SK-N-SH (cell line): ENCODE data around the gene PECR. TPM values are rescaled to one million over a fixed set of nuclear protein-coding genes. Genes with fewer than 3 reads are reported as not detected.
A peak's percentile ranks its signal among the peaks of the same experiment; 100 is the strongest.

Experiments used
- CTCF ChIA-PET: fragments of 300-600, 350-600 bp; formaldehyde crosslinking; extraction: SDS; loops from one replicate; lab custom pipeline; 2021; lab: Yijun Ruan, JAX
- POLR2A ChIA-PET: fragments of 350-600 bp; sonication (Branson Sonifier 250); formaldehyde crosslinking; extraction: SDS; loops from one replicate; lab custom pipeline; 2020; ENCODE audit warnings: antibody characterized with exemption, inconsistent platforms; lab: Yijun Ruan, JAX
- DNase-seq: peaks from one replicate; pipeline ENCODE4 v3.0.0; 2012
- H2AFZ ChIP-seq: fragments of 200-600 bp; sonication (generic); 2 replicates; pipeline ENCODE4 v1.8.1; 2016; ENCODE audit warnings: antibody characterized with exemption, mild to moderate bottlenecking, low read depth
- H3F3A ChIP-seq: fragments of 200-600 bp; sonication (generic); replicated peaks from 2 replicates; pipeline ENCODE3; 2016; ENCODE audit warnings: antibody characterized with exemption, mild to moderate bottlenecking; ENCODE audit not compliant: insufficient read depth
- H3K27ac ChIP-seq, 2 experiments: fragments of 200-500 bp in 1 of 2; fragments of 200-600 bp in 1 of 2; sonication (Bioruptor generic) in 1 of 2; sonication (generic), shearing (Covaris generic) in 1 of 2; 2 replicates each; pipeline versions ENCODE4 v1.5.1 to v1.6.1; 2014 to 2016; ENCODE audit warnings: low read depth in 2 of 2, inconsistent platforms in 1 of 2, low read length in 1 of 2, mild to moderate bottlenecking in 1 of 2, mixed read lengths in 1 of 2
- H3K27me3 ChIP-seq: fragments of 200-600 bp; sonication (generic), shearing (Covaris generic); 2 replicates; pipeline ENCODE4 v1.6.1; 2016; ENCODE audit warnings: mixed run types; ENCODE audit not compliant: insufficient read depth
- H3K36me3 ChIP-seq, 2 experiments: fragments of 200-500 bp in 1 of 2; fragments of 200-600 bp in 1 of 2; sonication (Bioruptor generic) in 1 of 2; sonication (generic) in 1 of 2; replicated peaks in 1 of 2; 2 replicates each; pipeline versions ENCODE3 to v1.5.1; 2014 to 2016; ENCODE audit warnings: low read length in 1 of 2, mild to moderate bottlenecking in 1 of 2; ENCODE audit not compliant: insufficient read depth in 2 of 2, control insufficient read depth in 1 of 2
- H3K4me1 ChIP-seq, 2 experiments: fragments of 200-500 bp in 1 of 2; fragments of 200-600 bp in 1 of 2; sonication (Bioruptor generic) in 1 of 2; sonication (generic), shearing (Covaris generic) in 1 of 2; 2 replicates each; pipeline versions ENCODE4 v1.5.1 to v1.6.1; 2014 to 2016; ENCODE audit warnings: low read depth in 1 of 2, low read length in 1 of 2, mixed run types in 1 of 2; ENCODE audit not compliant: insufficient read depth in 2 of 2, control insufficient read depth in 1 of 2
- H3K4me2 ChIP-seq: fragments of 200-600 bp; sonication (generic), shearing (Covaris generic); 2 replicates; pipeline ENCODE4 v1.6.1; 2017; ENCODE audit warnings: mixed run types
- H3K4me3 ChIP-seq, 2 experiments: fragments of 200-500 bp in 1 of 2; fragments of 200-600 bp in 1 of 2; sonication (Bioruptor generic) in 1 of 2; sonication (generic), shearing (Covaris generic) in 1 of 2; 2 replicates each; pipeline versions ENCODE4 v1.5.1 to v1.8.1; 2014 to 2016; ENCODE audit warnings: low read depth in 2 of 2, inconsistent platforms in 1 of 2, low read length in 1 of 2, mild to moderate bottlenecking in 1 of 2, mixed read lengths in 1 of 2, moderate library complexity in 1 of 2
- H3K79me2 ChIP-seq: fragments of 200-600 bp; sonication (generic); 2 replicates; pipeline ENCODE4 v1.8.1; 2017; ENCODE audit warnings: mild to moderate bottlenecking; ENCODE audit not compliant: insufficient read depth
- H3K9ac ChIP-seq: fragments of 200-600 bp; sonication (generic); 2 replicates; pipeline ENCODE4 v1.6.1; 2017; ENCODE audit warnings: mixed run types
- H3K9me2 ChIP-seq: fragments of 200-600 bp; sonication (generic); 2 replicates; pipeline ENCODE4 v1.6.1; 2017; ENCODE audit warnings: mixed run types
- H3K9me3 ChIP-seq: fragments of 200-600 bp; sonication (generic); 2 replicates; pipeline ENCODE4 v1.6.1; 2017; ENCODE audit warnings: mixed run types, mild to moderate bottlenecking, moderate library complexity
- H4K20me1 ChIP-seq: fragments of 200-600 bp; sonication (generic); 2 replicates; pipeline ENCODE4 v1.6.1; 2017; ENCODE audit warnings: mild to moderate bottlenecking, mixed run types; ENCODE audit not compliant: insufficient read depth
- EZH2phosphoT487 ChIP-seq: fragments of 200-600 bp; sonication (generic); IDR thresholded peaks from 2 replicates; pipeline ENCODE4 v1.6.1; 2017; ENCODE audit warnings: low read depth, mixed run types, mild to moderate bottlenecking, antibody characterized with exemption, moderate library complexity, borderline replicate concordance
- FOXM1 ChIP-seq: IDR thresholded peaks from 2 replicates; pipeline ENCODE4 v1.4.0; 2012; ENCODE audit warnings: low read depth, mild to moderate bottlenecking
- GABPA ChIP-seq: IDR thresholded peaks from 2 replicates; pipeline ENCODE4 v1.4.0; 2012; ENCODE audit warnings: low read depth, mild to moderate bottlenecking
- GATA2 ChIP-seq: sonication (generic); formaldehyde crosslinking; IDR thresholded peaks from 2 replicates; pipeline ENCODE4 v1.5.0; 2020; ENCODE audit warnings: mild to moderate bottlenecking, missing genetic modification reagents
- MXI1 ChIP-seq: IDR thresholded peaks from 2 replicates; pipeline ENCODE4 v1.6.1; 2012; ENCODE audit warnings: mild to moderate bottlenecking, low read depth, low read length, improper control_type of control experiment
- NRF1 ChIP-seq: IDR thresholded peaks from 2 replicates; pipeline ENCODE4 v1.6.1; 2012; ENCODE audit warnings: low read depth, mild to moderate bottlenecking, low read length
- POLR2AphosphoS5 ChIP-seq: IDR thresholded peaks from 2 replicates; pipeline ENCODE4 v1.6.1; 2012; ENCODE audit warnings: low read depth, low read length
- SIN3A ChIP-seq: IDR thresholded peaks from 2 replicates; pipeline ENCODE4 v1.6.1; 2012; ENCODE audit warnings: low read depth, mild to moderate bottlenecking, low read length, moderate library complexity, borderline replicate concordance
- TEAD4 ChIP-seq: IDR thresholded peaks from 2 replicates; pipeline ENCODE4 v1.4.0; 2012; ENCODE audit warnings: mild to moderate bottlenecking, borderline replicate concordance; ENCODE audit not compliant: insufficient read depth
- YY1 ChIP-seq: IDR thresholded peaks from 2 replicates; pipeline ENCODE4 v1.4.0; 2012; ENCODE audit warnings: low read depth, mild to moderate bottlenecking
- WGBS: methylation state at CpG from one replicate; pipeline ENCODE4 v1.1.6; 2017; ENCODE audit warnings: low lambda C conversion rate; 5-methylcytosine and 5-hydroxymethylcytosine counted together
- polyA plus RNA-seq, 3 experiments: library from polyadenylated mRNA; depleted of rRNA; stranded (reverse); fragments of >200 nt; gene quantifications; 2 replicates each; pipeline ENCODE4 v1.2.3, GENCODE V29; 2012
- TF ChIP-seq, protein P1 (sequence below): fragments of 200-600 bp; sonication (generic); IDR thresholded peaks from 2 replicates; pipeline ENCODE4 v1.6.1; 2017; ENCODE audit warnings: antibody characterized with exemption, mild to moderate bottlenecking, moderate library complexity
- TF ChIP-seq, protein P2 (sequence below): fragments of 150-350 bp; IDR thresholded peaks from 2 replicates; pipeline ENCODE4 v1.6.1; 2016; ENCODE audit warnings: mild to moderate bottlenecking, low read depth, low read length
- TF ChIP-seq, protein P3 (sequence below): IDR thresholded peaks from 2 replicates; pipeline ENCODE4; 2012
- TF ChIP-seq, protein P4 (sequence below): IDR thresholded peaks from 2 replicates; pipeline ENCODE4 v1.6.1; 2012; ENCODE audit warnings: mild to moderate bottlenecking, low read depth, low read length, moderate library complexity
- TF ChIP-seq, protein P5 (sequence below): IDR thresholded peaks from 2 replicates; pipeline ENCODE4 v1.4.0; 2012; ENCODE audit warnings: low read depth

Gene PECR
- polyA plus RNA-seq, 1 of the 3 experiments (the other 2 are of a cell fraction) = 18.6 TPM

DNA sequence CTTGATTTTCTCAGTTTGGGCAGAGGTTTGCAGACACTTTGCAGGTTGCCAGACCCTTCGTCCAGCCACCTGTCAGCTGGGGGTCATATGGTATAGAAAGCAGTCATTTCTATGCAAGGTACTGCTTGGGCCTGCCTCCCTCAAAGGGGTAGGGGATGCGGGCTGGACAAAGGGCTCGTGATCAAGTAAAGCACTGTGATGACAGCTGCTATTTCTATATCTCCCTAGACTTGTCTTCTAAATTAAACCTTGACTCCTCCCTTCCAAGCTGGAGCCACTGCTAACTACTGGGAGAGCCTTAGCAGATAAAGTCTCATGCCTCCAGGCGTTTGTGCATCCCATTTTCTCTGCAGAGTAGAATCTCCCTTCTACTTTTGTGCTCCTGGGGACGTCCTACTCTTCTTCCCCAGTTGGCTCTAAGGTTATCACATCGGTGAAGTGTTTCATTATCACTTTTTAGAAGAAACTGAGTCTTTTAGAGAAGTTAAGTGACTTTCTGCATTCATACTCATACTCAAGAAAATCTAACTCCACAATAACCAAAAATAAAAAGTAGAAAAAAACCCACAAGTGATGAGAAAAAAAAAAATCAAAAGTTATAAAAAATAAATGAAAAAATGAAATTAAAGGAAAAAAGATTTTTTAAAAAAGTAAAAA is 26.8 kb upstream of the PECR start:
- DNase-seq = peak; percentile 48
- H3K4me2 ChIP-seq = peak overlapping the region; percentile 74
- H4K20me1 ChIP-seq = peaks cover 11% of the 10 kb centered on the region
- CTCF ChIA-PET = interaction anchor here (0.7 to 2.2 kb wide), 5 partner anchors 26 to 579 kb away, joined by 3 to 8 read pairs (median 4); partner anchors contain the start of gene TMEM169
- H3K36me3 ChIP-seq = peaks cover 28 to 30% of the 10 kb centered on the region in 2 experiments
- peak overlapping the region; percentile 56 to 97 for H3K4me3 ChIP-seq
- POLR2A ChIA-PET = interaction anchor here (1.4 to 2.5 kb wide), 3 partner anchors 24 to 27 kb away, joined by 3 to 17 read pairs (median 4); partner anchors contain the start of genes PECR and TMEM169
- H3K27ac ChIP-seq = peak overlapping the region; percentile 85 to 89
- H3K79me2 ChIP-seq = peaks cover 40% of the 10 kb centered on the region
- peaks cover 11% of the 10 kb centered on the region for H3F3A ChIP-seq
- H3K9me3 ChIP-seq = no peaks in the 10 kb centered on the region
- no peaks in the 10 kb centered on the region for H3K9me2 ChIP-seq
- peaks cover 9 to 20% of the 10 kb centered on the region in 2 experiments for H3K4me1 ChIP-seq
- no peaks in the 10 kb centered on the region for H3K27me3 ChIP-seq
- H3K9ac ChIP-seq = peak overlapping the region; percentile 55; the same call in 1 of the 2 replicates
- 65% methylated on average over 6 of the region's 6 CpGs for WGBS
- TF ChIP-seq YY1 (no peak), SIN3A (no peak), MXI1 (no peak), EZH2phosphoT487 (no peak), POLR2AphosphoS5 (no peak), GABPA (no peak), TEAD4 (no peak), FOXM1 (no peak), GATA2 (no peak), NRF1 (no peak)
- TF ChIP-seq, protein P1, sequence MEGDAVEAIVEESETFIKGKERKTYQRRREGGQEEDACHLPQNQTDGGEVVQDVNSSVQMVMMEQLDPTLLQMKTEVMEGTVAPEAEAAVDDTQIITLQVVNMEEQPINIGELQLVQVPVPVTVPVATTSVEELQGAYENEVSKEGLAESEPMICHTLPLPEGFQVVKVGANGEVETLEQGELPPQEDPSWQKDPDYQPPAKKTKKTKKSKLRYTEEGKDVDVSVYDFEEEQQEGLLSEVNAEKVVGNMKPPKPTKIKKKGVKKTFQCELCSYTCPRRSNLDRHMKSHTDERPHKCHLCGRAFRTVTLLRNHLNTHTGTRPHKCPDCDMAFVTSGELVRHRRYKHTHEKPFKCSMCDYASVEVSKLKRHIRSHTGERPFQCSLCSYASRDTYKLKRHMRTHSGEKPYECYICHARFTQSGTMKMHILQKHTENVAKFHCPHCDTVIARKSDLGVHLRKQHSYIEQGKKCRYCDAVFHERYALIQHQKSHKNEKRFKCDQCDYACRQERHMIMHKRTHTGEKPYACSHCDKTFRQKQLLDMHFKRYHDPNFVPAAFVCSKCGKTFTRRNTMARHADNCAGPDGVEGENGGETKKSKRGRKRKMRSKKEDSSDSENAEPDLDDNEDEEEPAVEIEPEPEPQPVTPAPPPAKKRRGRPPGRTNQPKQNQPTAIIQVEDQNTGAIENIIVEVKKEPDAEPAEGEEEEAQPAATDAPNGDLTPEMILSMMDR = no peak
- TF ChIP-seq, protein P2, sequence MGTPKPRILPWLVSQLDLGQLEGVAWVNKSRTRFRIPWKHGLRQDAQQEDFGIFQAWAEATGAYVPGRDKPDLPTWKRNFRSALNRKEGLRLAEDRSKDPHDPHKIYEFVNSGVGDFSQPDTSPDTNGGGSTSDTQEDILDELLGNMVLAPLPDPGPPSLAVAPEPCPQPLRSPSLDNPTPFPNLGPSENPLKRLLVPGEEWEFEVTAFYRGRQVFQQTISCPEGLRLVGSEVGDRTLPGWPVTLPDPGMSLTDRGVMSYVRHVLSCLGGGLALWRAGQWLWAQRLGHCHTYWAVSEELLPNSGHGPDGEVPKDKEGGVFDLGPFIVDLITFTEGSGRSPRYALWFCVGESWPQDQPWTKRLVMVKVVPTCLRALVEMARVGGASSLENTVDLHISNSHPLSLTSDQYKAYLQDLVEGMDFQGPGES = no peak
- TF ChIP-seq, protein P3, sequence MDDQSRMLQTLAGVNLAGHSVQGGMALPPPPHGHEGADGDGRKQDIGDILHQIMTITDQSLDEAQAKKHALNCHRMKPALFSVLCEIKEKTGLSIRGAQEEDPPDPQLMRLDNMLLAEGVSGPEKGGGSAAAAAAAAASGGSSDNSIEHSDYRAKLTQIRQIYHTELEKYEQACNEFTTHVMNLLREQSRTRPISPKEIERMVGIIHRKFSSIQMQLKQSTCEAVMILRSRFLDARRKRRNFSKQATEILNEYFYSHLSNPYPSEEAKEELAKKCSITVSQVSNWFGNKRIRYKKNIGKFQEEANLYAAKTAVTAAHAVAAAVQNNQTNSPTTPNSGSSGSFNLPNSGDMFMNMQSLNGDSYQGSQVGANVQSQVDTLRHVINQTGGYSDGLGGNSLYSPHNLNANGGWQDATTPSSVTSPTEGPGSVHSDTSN = no peak
- TF ChIP-seq, protein P4, sequence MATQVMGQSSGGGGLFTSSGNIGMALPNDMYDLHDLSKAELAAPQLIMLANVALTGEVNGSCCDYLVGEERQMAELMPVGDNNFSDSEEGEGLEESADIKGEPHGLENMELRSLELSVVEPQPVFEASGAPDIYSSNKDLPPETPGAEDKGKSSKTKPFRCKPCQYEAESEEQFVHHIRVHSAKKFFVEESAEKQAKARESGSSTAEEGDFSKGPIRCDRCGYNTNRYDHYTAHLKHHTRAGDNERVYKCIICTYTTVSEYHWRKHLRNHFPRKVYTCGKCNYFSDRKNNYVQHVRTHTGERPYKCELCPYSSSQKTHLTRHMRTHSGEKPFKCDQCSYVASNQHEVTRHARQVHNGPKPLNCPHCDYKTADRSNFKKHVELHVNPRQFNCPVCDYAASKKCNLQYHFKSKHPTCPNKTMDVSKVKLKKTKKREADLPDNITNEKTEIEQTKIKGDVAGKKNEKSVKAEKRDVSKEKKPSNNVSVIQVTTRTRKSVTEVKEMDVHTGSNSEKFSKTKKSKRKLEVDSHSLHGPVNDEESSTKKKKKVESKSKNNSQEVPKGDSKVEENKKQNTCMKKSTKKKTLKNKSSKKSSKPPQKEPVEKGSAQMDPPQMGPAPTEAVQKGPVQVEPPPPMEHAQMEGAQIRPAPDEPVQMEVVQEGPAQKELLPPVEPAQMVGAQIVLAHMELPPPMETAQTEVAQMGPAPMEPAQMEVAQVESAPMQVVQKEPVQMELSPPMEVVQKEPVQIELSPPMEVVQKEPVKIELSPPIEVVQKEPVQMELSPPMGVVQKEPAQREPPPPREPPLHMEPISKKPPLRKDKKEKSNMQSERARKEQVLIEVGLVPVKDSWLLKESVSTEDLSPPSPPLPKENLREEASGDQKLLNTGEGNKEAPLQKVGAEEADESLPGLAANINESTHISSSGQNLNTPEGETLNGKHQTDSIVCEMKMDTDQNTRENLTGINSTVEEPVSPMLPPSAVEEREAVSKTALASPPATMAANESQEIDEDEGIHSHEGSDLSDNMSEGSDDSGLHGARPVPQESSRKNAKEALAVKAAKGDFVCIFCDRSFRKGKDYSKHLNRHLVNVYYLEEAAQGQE = no peak
- TF ChIP-seq, protein P5, sequence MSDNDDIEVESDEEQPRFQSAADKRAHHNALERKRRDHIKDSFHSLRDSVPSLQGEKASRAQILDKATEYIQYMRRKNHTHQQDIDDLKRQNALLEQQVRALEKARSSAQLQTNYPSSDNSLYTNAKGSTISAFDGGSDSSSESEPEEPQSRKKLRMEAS = no peak
- peak overlapping the region; percentile 74 for H2AFZ ChIP-seq
